ENCODE measurements around the gene NLK. TPM values are rescaled to one million over a fixed set of nuclear protein-coding genes. Genes with fewer than 3 reads are reported as not detected.

The NLK gene
- total and polyA plus RNA-seq, 7 donors: 4.0 to 13.0 (median 8.1) TPM

DNA sequence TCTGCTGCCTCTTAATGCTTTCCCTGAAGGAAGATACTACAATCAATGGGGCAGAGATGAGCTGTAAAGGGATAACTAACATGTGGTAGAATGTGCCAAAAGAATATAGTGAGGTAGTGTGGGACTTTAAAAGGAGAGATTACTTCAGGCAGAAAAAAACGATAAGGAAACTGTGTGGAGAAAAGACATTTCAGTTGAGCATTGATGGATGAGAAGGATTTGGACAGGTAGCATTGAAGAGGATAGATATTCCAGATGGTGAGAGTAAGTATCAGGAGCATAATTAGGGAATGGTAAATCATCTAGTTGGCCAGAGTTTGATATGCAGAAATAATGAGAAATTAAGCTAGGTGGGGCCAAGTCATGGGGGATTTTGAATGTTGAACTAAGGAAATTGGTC is 97.3 kb downstream of the NLK start:
- TF ChIP-seq CTCF (IDR thresholded peaks at IDR 0.05): no peak
- Histone ChIP-seq H3K9me3 (no peaks in the 10 kb centered on the region), H3K4me1 (no peaks in the 10 kb centered on the region), H3K27ac (no peak overlapping the region), H3K27me3 (ENCODE audit: insufficient read depth in 3 of 3, low read length in 2 of 3) (no peaks in the 10 kb centered on the region), H3K36me3 (ENCODE audit: insufficient read depth in 1 of 2, low read depth in 1 of 2) (peaks cover 0 to 23% of the 10 kb centered on the region in 2 donors), H3K4me3 (no peak overlapping the region)
- no peak for DNase-seq
- 67 to 78% (median 69%) methylated on average over 1 of the region's 1 CpG for WGBS, 3 donors
- intact Hi-C loops (cut with DNase I): no loop called here
- no peak for ATAC-seq

DNA sequence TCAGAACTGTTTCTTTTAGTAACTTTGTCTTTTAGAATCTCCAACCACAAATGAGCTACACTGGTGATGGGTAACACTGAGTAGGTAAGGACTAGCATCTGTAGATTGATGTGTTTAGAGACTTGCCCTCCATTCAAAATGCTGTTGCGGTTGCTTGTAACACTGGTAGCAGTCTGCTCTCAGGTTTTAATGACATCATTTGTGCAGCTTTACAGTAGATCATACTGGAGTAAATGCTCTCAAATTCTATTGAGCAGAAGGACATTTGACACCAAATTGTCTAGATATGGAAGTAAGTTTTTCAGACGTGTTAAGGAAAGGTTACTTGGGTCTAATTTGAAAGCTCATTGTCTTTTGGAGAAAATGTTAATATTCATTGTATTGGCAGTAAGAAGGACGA is 98.8 kb downstream of the NLK start:
- no peaks in the 10 kb centered on the region for H3K9me3 ChIP-seq
- DNase-seq: no peak
- H3K27ac ChIP-seq: peak overlapping the region; percentile 15
- H3K36me3 ChIP-seq (ENCODE audit: insufficient read depth in 1 of 2, low read depth in 1 of 2): peaks cover 0 to 23% of the 10 kb centered on the region in 2 donors
- no peak for ATAC-seq
- TF ChIP-seq CTCF (IDR thresholded peaks at IDR 0.05): no peak
- 86 to 87% (median 87%) methylated on average over 3 of the region's 3 CpGs for WGBS, 3 donors
- intact Hi-C loops (cut with DNase I): no loop called here
- no peaks in the 10 kb centered on the region for H3K4me1 ChIP-seq
- no peaks in the 10 kb centered on the region for H3K27me3 ChIP-seq (ENCODE audit: insufficient read depth in 3 of 3, low read length in 2 of 3)
- no peak overlapping the region for H3K4me3 ChIP-seq

DNA sequence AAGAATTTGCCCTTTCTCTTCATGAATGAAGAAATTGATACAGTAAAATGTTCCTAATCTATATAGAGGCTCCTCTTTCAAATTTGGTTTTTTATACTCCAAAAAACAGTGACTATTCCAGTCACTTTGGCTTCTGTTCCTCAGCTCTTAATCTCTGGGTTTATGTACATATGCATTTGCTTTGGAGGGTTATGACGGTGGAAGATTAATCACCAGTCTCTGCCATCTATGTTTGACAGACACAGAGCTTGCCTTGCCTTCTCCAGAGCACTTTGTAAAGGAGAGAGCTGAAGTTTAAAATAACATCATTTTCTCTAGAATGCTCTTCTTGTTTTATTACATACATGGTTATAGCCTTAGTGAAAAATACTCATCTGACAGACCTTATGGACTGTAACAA is 99.3 kb downstream of the NLK start:
- no peaks in the 10 kb centered on the region for H3K9me3 ChIP-seq
- intact Hi-C loops (cut with DNase I): no loop called here
- no peak for ATAC-seq
- no peaks in the 10 kb centered on the region for H3K4me1 ChIP-seq
- peak overlapping the region; percentile 15 for H3K27ac ChIP-seq
- TF ChIP-seq CTCF (IDR thresholded peaks at IDR 0.05): no peak
- H3K36me3 ChIP-seq (ENCODE audit: insufficient read depth in 1 of 2, low read depth in 1 of 2): peaks cover 0 to 23% of the 10 kb centered on the region in 2 donors
- DNase-seq: no peak
- no peak overlapping the region for H3K4me3 ChIP-seq
- no peaks in the 10 kb centered on the region for H3K27me3 ChIP-seq (ENCODE audit: insufficient read depth in 3 of 3, low read length in 2 of 3)
- 86 to 95% (median 93%) methylated on average over 1 of the region's 1 CpG for WGBS, 3 donors

DNA sequence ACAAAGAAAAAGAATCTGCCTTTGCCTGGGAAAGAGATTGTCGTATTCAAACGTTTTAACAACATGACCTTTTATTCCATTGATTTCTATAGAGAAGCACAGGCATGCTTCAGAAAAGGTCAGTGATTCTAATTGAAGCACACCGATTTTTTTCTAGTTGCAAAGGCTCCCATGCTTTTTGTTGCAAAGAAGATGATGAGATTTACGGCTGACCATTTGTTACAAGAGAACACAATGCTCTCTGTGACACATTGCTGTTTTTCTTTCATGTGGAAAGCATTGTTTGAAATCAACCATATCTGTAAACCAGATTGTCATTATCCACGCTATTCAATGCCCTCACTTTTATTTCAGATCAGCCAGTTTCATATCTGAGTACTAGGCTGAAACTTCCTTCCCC is 99.8 kb downstream of the NLK start:
- DNase-seq (no peak), ATAC-seq (no peak)
- H3K27ac ChIP-seq: no peak overlapping the region
- 51 to 56% (median 52%) methylated on average over 5 of the region's 5 CpGs for WGBS, 3 donors
- no peaks in the 10 kb centered on the region for H3K4me1 ChIP-seq
- no peaks in the 10 kb centered on the region for H3K27me3 ChIP-seq (ENCODE audit: insufficient read depth in 3 of 3, low read length in 2 of 3)
- no peak for TF ChIP-seq CTCF (IDR thresholded peaks at IDR 0.05)
- H3K36me3 ChIP-seq (ENCODE audit: insufficient read depth in 1 of 2, low read depth in 1 of 2): peaks cover 0 to 23% of the 10 kb centered on the region in 2 donors
- intact Hi-C loops (cut with DNase I): no loop called here
- H3K4me3 ChIP-seq: no peak overlapping the region
- no peaks in the 10 kb centered on the region for H3K9me3 ChIP-seq

DNA sequence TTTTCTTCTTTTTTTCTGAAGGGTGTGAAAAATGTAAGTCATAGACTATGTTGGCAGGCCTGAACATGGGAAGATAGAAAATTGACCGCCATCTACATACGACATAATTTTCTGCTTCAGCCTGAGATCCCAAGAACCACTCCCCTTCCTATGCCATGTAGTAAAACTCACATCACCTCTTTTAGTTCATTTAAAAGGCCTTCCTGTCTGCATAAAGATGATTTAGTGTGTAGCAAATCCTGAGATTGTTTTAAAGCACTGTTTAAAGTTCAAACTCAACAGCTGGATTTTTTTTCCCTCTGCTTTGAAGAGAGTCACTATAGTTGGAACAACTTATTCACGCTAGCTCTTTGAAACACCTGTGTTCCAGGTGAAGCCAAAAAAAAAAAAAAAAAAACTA is 101.5 kb downstream of the NLK start:
- Histone ChIP-seq H3K4me3 (no peak overlapping the region), H3K27me3 (ENCODE audit: insufficient read depth in 3 of 3, low read length in 2 of 3) (no peaks in the 10 kb centered on the region), H3K27ac (no peak overlapping the region), H3K9me3 (no peaks in the 10 kb centered on the region), H3K4me1 (no peaks in the 10 kb centered on the region), H3K36me3 (ENCODE audit: insufficient read depth in 1 of 2, low read depth in 1 of 2) (peaks cover 0 to 17% of the 10 kb centered on the region in 2 donors)
- DNase-seq (no peak), ATAC-seq (no peak)
- 90 to 94% (median 91%) methylated on average over 3 of the region's 3 CpGs for WGBS, 3 donors
- TF ChIP-seq CTCF (IDR thresholded peaks at IDR 0.05): no peak
- intact Hi-C loops (cut with DNase I): no loop called here
